Suprapubic skin (tissue), 4 donors: ENCODE results near the gene CAB39L. TPM values are rescaled to one million over a fixed set of nuclear protein-coding genes. Genes with fewer than 3 reads are reported as not detected.

Source experiments
- DNase-seq, 2 donors: peaks; one replicate each; pipeline ENCODE4 v3.0.0-alpha.2; 2019; ENCODE audit warnings: low spot score in 2 of 2
- H3K27ac ChIP-seq: fragments of 200-600 bp; sonication (generic); one replicate; pipeline ENCODE4 v1.5.1; 2019
- H3K27me3 ChIP-seq: fragments of 200-600 bp; sonication (generic); one replicate; pipeline ENCODE4 v1.5.1; 2019
- H3K36me3 ChIP-seq: fragments of 200-600 bp; sonication (generic); one replicate; pipeline ENCODE4 v1.5.1; 2019
- H3K4me1 ChIP-seq: fragments of 200-600 bp; sonication (generic); one replicate; pipeline ENCODE4 v1.5.1; 2019
- H3K4me3 ChIP-seq: fragments of 200-600 bp; sonication (generic); one replicate; pipeline ENCODE4 v1.5.1; 2019; ENCODE audit warnings: mild to moderate bottlenecking
- H3K9me3 ChIP-seq: fragments of 200-600 bp; sonication (generic); one replicate; pipeline ENCODE4 v1.5.1; 2019
- CTCF ChIP-seq, 2 donors: fragments of 200-600 bp in 1 of 2; fragments of 450-650 bp in 1 of 2; sonication (generic) in 1 of 2; IDR thresholded peaks; one replicate each; pipeline ENCODE4 v1.5.1; 2016 to 2019; ENCODE audit warnings: antibody characterized with exemption in 2 of 2, mild to moderate bottlenecking in 1 of 2, moderate library complexity in 1 of 2
- EP300 ChIP-seq: sonication (generic); formaldehyde crosslinking; IDR thresholded peaks from one replicate; pipeline ENCODE4 v1.6.1; 2017; ENCODE audit warnings: antibody characterized with exemption
- POLR2A ChIP-seq, 2 donors: fragments of 450-650 bp; IDR thresholded peaks; one replicate each; pipeline ENCODE4 v1.6.1; 2017; ENCODE audit warnings: antibody characterized with exemption in 2 of 2, mild to moderate bottlenecking in 2 of 2, moderate library complexity in 2 of 2
- POLR2AphosphoS5 ChIP-seq, 3 donors: sonication (generic); formaldehyde crosslinking; IDR thresholded peaks; one replicate each; pipeline ENCODE4 v1.6.1; 2017; ENCODE audit warnings: antibody characterized with exemption in 3 of 3
- WGBS: methylation state at CpG from one replicate; pipeline ENCODE4 v1.1.5; 2018; 5-methylcytosine and 5-hydroxymethylcytosine counted together
- total RNA-seq, 4 donors: library from RNA; depleted of rRNA; stranded (reverse); fragments of >200 nt; gene quantifications; one replicate each; pipeline ENCODE4 v1.1.0, GENCODE V29; 2016

CAB39L gene
- total RNA-seq, 4 donors from 2014 or later, result 17.8 to 45.1 (median 28.6) TPM

GRCh38 chr13:49371943-49372613 lies 71.8 kb downstream of the CAB39L start:
- Histone ChIP-seq H3K27me3 (no peaks in the 10 kb centered on the region), H3K4me1 (peaks cover 8% of the 10 kb centered on the region), H3K36me3 (peaks cover 5% of the 10 kb centered on the region), H3K4me3 (no peak overlapping the region), H3K27ac (no peak overlapping the region), H3K9me3 (no peaks in the 10 kb centered on the region)
- TF ChIP-seq POLR2A (IDR thresholded peaks at IDR 0.05) (no peak), POLR2AphosphoS5 (IDR thresholded peaks at IDR 0.05) (no peak), EP300 (no peak), CTCF (IDR thresholded peaks at IDR 0.05) (no peak)
- no peak for DNase-seq
- WGBS, result 44% methylated on average over 4 of the region's 4 CpGs

DNA sequence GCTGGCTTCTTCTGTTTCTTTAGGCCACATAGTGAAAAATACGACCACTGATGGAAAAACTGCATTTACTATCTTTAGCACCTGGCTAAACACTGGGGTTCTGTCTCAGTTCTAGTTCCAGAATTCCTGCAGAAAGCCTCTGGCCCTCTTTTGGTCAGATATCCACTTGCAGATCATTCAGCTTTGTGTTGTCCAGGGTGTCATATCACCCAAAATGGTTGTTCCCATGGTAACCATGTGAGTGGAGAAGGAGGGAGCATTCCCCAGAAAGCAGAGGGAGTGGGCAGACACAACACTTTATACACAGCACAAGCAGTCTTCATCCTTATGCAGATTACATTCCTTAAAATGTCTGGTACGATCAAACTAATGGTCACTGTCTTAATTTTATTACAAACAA lies 73.5 kb downstream of the CAB39L start:
- 86% methylated on average over 2 of the region's 2 CpGs for WGBS
- Histone ChIP-seq H3K4me1 (peaks cover 12% of the 10 kb centered on the region), H3K4me3 (no peak overlapping the region), H3K36me3 (no peaks in the 10 kb centered on the region), H3K9me3 (no peaks in the 10 kb centered on the region), H3K27me3 (no peaks in the 10 kb centered on the region), H3K27ac (no peak overlapping the region)
- no peak for DNase-seq
- TF ChIP-seq CTCF (IDR thresholded peaks at IDR 0.05), result no peak

GRCh38 chr13:49369866-49370265 lies 74.0 kb downstream of the CAB39L start:
- Histone ChIP-seq H3K36me3 (no peaks in the 10 kb centered on the region), H3K27ac (no peak overlapping the region), H3K9me3 (no peaks in the 10 kb centered on the region), H3K27me3 (no peaks in the 10 kb centered on the region), H3K4me1 (peaks cover 12% of the 10 kb centered on the region), H3K4me3 (no peak overlapping the region)
- TF ChIP-seq EP300 (no peak), POLR2AphosphoS5 (IDR thresholded peaks at IDR 0.05) (no peak), CTCF (IDR thresholded peaks at IDR 0.05) (no peak), POLR2A (IDR thresholded peaks at IDR 0.05) (no peak)
- 94% methylated on average over 3 of the region's 4 CpGs for WGBS
- DNase-seq, result no peak

DNA sequence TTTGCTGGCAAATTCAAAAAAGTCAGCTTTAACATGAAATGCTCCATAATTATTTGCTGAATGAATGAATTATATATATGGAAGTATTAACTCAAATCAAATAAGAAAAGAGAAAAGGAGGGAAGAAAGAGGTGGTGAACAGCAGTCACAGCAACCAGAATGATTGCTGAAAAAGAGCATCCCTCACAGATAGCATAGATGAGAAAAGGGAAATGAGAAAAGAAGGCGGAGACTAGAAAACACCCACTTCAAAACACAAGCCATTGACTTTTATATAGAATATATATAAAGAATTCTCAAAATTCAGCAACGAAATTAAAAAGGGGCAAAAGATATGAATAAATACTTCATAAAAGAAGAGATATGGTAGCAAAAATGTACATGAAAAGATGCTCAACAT lies 75.2 kb downstream of the CAB39L start:
- no peak overlapping the region for H3K4me3 ChIP-seq
- H3K9me3 ChIP-seq, result peaks cover 4% of the 10 kb centered on the region
- H3K4me1 ChIP-seq, result peaks cover 7% of the 10 kb centered on the region
- no peaks in the 10 kb centered on the region for H3K27me3 ChIP-seq
- no peaks in the 10 kb centered on the region for H3K36me3 ChIP-seq
- TF ChIP-seq EP300, result no peak
- TF ChIP-seq POLR2A (IDR thresholded peaks at IDR 0.05), result no peak
- no peak for TF ChIP-seq POLR2AphosphoS5 (IDR thresholded peaks at IDR 0.05)
- TF ChIP-seq CTCF (IDR thresholded peaks at IDR 0.05), result no peak
- no peak for DNase-seq
- WGBS, result 87% methylated on average over 2 of the region's 2 CpGs
- H3K27ac ChIP-seq, result no peak overlapping the region

GRCh38 chr13:49367640-49368422 lies 76.0 kb downstream of the CAB39L start:
- H3K4me3 ChIP-seq, result no peak overlapping the region
- TF ChIP-seq POLR2A (IDR thresholded peaks at IDR 0.05) (no peak), POLR2AphosphoS5 (IDR thresholded peaks at IDR 0.05) (no peak), EP300 (no peak), CTCF (IDR thresholded peaks at IDR 0.05) (no peak)

More at GRCh38 chr13:49367640-49368422, 76.0 kb downstream of the CAB39L start:
- Histone ChIP-seq H3K9me3 (peaks cover 6% of the 10 kb centered on the region), H3K36me3 (no peaks in the 10 kb centered on the region), H3K4me1 (peaks cover 7% of the 10 kb centered on the region), H3K27me3 (no peaks in the 10 kb centered on the region), H3K27ac (peak overlapping the region; percentile 62)
- DNase-seq, result no peak
- 58% methylated on average over 5 of the region's 5 CpGs for WGBS
